CD1c-positive myeloid dendritic cell (primary cell): Measurements from ENCODE around the gene MTCL1.

Source experiments
- DNase-seq: peaks from one replicate; pipeline ENCODE4 v3.0.0-alpha.2; 2016; ENCODE audit errors: extremely low spot score

The MTCL1 gene

DNA sequence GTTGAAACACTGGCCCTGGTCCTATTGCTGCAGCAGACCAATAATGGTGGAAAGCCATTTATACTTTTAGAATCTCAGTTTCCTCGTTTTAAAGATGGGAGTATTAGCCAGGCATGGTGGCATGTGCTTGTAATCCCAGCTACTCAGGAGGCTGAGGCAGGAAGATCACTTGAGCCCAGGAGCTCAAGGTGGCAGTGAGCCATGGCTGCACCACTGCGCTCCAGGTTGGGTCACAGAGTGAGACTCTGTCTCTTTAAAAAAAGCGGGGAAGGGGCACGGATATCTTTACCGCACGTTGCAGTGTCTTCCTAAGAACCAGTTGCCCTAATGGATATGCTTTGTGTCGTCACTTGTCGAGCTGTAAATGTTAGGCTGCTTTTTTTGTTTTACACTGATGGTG is 8.3 kb downstream of the MTCL1 start:
- no peak for DNase-seq

GRCh38 chr18:8715599-8715998 is 10.2 kb downstream of the MTCL1 start:
- DNase-seq, result no peak

DNA sequence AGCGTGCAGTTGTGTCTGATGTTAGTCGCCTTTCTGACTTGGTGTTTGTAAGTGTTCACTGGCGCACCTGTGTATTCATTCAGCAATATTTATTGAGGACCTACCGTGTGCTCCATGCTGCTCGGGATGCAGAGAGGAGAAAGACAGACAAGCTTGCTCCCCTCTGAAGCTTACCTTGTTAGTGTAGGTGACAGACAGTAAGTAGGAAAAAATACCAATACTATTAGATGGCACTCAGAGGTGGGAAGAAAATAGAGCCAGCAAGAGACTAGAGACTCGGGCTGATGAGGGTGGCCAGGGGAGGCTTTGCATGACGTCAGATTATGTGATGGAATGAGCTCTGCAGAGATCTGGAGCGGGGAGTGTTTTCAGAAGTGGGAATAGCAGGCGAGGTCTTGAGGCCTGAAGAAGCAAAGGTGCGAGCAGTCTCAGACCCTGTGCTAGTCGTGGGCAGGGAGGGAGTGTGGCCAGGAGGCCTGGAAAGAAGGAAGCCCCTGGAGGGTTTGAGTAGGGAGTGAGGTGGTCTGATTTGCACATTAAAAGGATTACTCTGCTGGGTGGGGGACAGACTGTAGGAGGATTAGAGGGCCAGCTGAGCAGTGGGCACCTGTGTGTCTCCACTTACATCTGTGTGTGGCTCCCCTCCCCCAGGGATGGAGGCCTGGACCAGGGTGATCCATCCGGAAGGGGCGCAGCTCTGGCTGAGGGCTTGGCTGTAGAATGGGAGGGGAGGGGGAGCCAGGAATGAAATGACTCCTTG is 11.8 kb downstream of the MTCL1 start:
- no peak for DNase-seq

GRCh38 chr18:8718401-8718913 is 13.1 kb downstream of the MTCL1 start:
- DNase-seq, result no peak

DNA sequence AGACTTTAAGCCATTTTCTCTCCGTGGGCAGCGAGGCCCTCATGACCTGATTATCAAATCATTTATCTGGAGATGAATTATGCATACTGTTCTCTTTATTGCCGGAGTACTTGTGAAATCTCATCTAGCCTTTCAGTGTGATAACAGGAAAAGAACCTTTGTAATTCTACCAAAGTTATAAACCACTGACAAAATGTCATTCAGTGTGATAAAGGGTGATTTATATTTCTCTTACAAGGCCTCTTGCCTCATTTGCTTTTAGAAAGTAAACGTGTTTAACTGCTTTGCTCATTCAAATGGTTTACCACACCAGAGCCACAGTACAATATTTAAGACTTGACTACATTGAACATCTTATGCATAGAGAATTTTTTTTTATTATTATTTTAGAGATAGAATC is 13.8 kb downstream of the MTCL1 start:
- no peak for DNase-seq

- no peak for DNase-seq
Observed at GRCh38 chr18:8720141-8720540, 14.8 kb downstream of the MTCL1 start.

- DNase-seq, result no peak
Observed at GRCh38 chr18:8721094-8721669, 15.8 kb downstream of the MTCL1 start.

GRCh38 chr18:8721716-8722115 is 16.4 kb downstream of the MTCL1 start:
- DNase-seq, result no peak

DNA sequence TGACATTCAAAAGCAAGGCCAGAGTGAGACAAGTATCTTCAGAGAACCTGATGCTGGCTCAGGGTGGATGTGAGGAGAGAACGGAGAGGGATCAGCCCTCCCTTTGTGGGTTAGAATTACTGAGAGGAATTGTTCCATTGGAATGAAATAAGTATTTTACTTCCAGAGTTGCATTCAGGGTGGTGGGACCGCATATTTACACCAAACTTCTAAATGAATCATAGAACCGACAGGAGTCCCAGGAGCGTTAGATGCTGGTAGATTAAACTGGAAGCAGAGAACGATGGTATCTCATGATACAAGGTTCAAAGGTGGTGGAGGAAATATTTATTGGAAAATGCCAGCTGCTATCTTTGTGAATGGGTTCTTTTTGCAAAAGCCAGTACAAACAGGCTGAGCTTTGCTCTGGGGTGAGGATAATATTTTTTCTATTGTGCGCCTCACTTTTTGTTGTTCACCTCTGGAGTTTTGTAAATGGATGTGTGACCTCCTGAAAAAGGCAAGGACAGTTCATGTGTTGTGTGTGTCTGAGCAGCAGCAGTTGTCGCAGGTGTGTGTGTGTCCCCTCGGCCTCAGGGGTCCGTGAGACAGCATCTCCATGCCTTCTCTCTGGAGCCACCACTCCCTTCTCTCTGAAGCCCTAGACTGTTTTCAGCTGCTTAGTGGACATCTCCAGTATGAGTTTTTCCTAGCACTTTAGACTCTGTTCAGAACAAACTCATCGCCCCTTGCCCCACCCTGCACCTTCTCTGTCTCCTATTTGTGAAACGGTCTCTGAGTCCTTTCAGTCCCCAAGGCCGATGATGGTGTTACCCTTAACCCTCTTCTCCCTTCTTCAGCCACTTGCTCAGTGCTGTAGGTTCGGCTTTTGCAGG is 17.8 kb downstream of the MTCL1 start:
- no peak for DNase-seq

- DNase-seq, result no peak
Observed at GRCh38 chr18:8724452-8724851, 19.1 kb downstream of the MTCL1 start.

GRCh38 chr18:8726281-8726680 is 20.9 kb downstream of the MTCL1 start:
- DNase-seq, result no peak

DNA sequence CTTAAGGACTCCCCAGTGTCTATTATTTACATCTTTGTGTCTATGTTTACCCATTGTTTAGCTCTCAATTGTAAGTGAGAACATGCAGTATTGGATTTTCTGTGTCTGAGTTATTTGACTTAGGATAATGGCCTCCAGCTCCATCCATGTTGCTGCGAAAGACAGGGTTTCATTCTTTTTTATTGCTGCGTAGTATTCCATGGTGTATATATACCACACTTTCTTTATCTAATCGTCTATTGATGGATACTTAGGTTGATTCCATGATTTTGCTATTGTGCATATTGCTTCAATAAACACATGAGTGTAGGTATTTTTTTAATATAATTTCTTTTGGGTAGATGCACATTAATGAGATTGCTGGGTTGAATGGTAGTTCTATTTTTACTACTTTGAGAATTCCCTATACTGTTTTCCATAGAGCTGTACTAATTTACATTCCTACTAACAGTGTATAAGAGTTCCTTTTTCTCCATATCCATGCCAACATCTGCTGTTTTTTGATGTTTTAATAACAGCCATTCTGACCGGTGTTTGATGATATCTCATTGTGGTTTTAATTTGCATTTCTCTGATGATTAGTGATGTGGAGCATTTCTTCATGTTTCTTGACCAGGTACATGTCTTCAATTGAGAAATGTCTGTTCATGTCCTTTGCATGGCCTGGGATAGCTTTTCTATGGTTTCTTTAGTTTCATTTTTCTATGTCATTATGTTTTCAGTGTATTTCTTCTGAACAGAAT is 21.8 kb downstream of the MTCL1 start:
- DNase-seq, result no peak

- DNase-seq, result no peak
Observed at GRCh38 chr18:8730080-8730827, 24.9 kb downstream of the MTCL1 start.

- no peak for DNase-seq
Observed at GRCh38 chr18:8732442-8733360, 27.3 kb downstream of the MTCL1 start.

DNA sequence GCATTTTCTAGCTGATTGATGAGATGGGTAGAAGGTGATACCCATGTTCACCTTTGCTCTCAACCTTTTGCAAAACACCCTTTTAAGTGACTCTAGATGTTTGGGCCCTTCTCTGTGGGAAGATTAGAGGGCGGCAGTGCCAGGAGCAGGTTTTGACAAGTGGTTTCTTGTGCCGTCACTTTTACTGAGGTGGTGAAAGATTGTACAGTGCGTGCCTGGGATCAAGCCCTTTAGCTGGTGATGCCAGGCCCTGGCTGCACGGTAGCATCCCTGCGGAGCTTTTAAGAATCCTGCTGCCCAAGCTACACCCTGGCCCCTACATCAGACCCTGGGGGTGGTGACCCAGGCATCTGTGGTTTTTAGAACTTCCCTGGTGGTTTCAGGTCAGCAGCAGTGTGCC is 29.1 kb downstream of the MTCL1 start:
- no peak for DNase-seq

DNA sequence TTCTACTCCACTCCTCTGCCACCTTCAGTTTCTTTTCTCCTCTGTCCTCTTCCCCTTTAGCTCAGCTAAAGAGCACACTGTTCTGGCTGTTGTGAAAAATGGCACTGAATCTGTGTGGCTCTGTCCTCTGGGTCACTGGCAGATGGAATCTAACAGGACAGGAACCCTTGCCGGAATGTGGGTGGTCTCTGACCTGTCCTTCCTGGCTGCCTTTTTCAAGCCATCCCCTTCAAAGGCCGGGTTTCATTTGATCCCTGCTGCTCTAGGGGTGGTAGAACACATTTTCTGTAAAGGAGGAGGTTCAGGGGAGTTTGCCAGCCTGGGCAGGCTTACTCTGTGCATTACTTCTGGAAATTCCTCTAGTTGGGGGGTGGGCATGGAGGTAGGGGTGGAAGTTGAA is 29.9 kb downstream of the MTCL1 start:
- no peak for DNase-seq

- DNase-seq, result no peak
Observed at GRCh38 chr18:8741117-8741516, 35.8 kb downstream of the MTCL1 start.

DNA sequence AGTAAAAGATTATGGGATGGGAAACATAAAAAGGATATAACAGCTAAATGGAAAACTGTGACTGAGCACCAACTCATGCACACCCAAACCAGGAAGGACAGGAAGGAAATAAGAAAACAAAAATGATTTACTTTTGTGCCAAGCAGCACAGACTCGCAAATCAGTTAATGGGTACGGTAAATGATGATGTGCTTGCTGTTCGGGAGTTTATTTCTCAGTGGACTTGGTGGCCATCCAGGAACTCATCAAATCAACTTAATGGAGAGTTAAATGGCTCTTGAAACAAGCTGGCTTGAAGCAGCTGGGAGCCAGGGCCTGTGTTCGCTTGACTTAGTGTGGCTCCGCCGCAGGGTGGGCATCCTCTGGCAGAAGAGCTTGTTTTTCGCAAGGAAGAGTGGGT is 36.2 kb downstream of the MTCL1 start:
- no peak for DNase-seq

- DNase-seq, result no peak
Observed at GRCh38 chr18:8742387-8743361, 37.3 kb downstream of the MTCL1 start.
